Measurements from ENCODE around the gene RCCD1.

- TF ChIP-seq FOXM1 (IDR thresholded peaks at IDR 0.05; ENCODE audit: borderline replicate concordance) (no peak), ELF4 (IDR thresholded peaks at IDR 0.05) (no peak), BHLHE40 (IDR thresholded peaks at IDR 0.05; ENCODE audit: borderline replicate concordance) (no peak), L3MBTL2 (conservative IDR thresholded peaks at IDR 0.05) (no peak), NFRKB (IDR thresholded peaks at IDR 0.05) (no peak), FOXK2 (IDR thresholded peaks at IDR 0.05) (no peak), FOXA1 (IDR thresholded peaks at IDR 0.05) (no peak), SUZ12 (IDR thresholded peaks at IDR 0.05) (no peak), ARNT (IDR thresholded peaks at IDR 0.05) (no peak), SP1 (IDR thresholded peaks at IDR 0.05) (no peak)
Observed at GRCh38 chr15:90967206-90967605, 12.5 kb downstream of the RCCD1 start.

Data from HEK293T (cell line).